Urinary bladder (tissue), 4 donors: ENCODE measurements around the gene PPP1R17. TPM values are rescaled to one million over a fixed set of nuclear protein-coding genes. Genes with fewer than 3 reads are reported as not detected.

Experiments used
- DNase-seq: peaks from one replicate; pipeline ENCODE4 v3.0.0-alpha.2; 2015; ENCODE audit errors: extremely low spot score
- H3K27ac ChIP-seq: one replicate; pipeline ENCODE4 v1.5.1; 2013; ENCODE audit warnings: low read depth, mild to moderate bottlenecking, moderate library complexity
- H3K36me3 ChIP-seq: one replicate; pipeline ENCODE4 v1.6.1; 2013; ENCODE audit warnings: mild to moderate bottlenecking, moderate library complexity; ENCODE audit not compliant: insufficient read depth
- H3K4me1 ChIP-seq: one replicate; pipeline ENCODE4 v1.6.1; 2013; ENCODE audit warnings: mild to moderate bottlenecking, moderate library complexity; ENCODE audit not compliant: insufficient read depth
- H3K4me3 ChIP-seq: one replicate; pipeline ENCODE4 v1.5.1; 2013; ENCODE audit warnings: low read depth, low read length
- WGBS: extraction: QIAGEN DNeasy Blood & Tissue Kit; methylation state at CpG from one replicate; pipeline ENCODE4 v1.1.7; 2013; 5-methylcytosine and 5-hydroxymethylcytosine counted together
- polyA plus RNA-seq: library from polyadenylated mRNA; stranded (reverse); fragments of 200-250 nt; gene quantifications from one replicate; pipeline ENCODE4 v1.2.3, GENCODE V29; 2013
- total RNA-seq: library from RNA; depleted of rRNA; stranded (reverse); fragments of >200 nt; gene quantifications from one replicate; pipeline ENCODE4 v1.2.3, GENCODE V29; 2014
- donor health status: healthy with polysubstance abuse.
- donor health status: healthy.

PPP1R17 gene
- total and polyA plus RNA-seq, 2 donors = not detected

DNA sequence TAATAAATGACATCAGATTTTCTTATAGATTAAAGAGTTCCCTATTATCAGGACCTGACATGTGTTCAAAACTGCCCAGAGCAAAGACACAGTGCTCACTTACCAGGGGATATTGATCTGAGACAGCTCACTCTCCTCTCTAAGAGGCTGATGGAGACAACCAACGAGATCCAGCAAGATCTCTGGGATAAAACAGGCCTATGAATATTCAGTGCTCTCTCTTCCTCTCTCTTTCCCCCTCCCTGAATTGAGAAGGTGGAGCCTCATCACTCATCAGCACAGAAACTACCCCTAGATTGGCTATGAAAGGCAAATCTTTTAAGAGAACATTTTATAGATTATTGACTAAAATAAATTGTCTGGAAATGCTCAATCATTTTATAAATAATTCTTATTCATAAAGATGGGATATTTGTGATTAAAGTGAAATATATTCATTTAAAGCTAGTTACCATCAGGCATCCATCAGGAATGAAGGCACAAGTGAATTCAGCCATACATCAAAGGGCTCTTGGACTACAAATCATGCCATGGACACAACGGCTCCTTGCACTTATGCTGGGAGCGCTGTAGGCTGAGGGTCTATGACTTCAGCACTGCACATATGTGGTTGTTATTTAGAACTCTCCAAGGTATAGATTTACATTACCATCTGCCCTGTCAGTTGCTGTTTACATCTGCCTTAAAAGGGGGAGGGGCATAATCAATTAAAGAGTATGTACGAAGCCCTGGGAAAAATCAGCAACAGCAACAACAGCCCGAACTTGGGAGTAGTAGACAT lies 3.4 kb upstream of the PPP1R17 start:
- Histone ChIP-seq H3K4me1 (no peaks in the 10 kb centered on the region), H3K36me3 (no peaks in the 10 kb centered on the region), H3K27ac (no peak overlapping the region), H3K4me3 (no peak overlapping the region)
- DNase-seq = no peak
- WGBS = 54% methylated on average over 5 of the region's 5 CpGs

DNA sequence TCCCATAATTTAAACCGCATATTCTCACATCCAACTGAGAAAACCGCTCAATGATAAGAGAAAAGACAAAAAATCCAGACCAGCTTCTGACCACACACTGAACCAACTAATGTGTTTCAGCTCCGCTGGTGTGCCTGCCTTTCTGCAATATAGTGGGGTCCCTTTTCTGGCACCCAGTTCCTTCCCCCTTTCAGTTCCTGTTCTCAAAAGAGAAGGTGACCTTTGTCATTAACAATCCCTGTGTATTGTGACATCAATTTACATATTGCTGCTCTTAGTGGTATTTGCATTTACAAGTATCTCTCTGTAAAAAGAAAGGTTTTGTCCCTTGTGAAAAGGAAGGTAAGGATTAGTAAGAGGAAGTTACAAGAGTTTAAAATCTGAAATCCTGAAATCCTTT lies 1.4 kb downstream of the PPP1R17 start:
- H3K27ac ChIP-seq = no peak overlapping the region
- H3K4me3 ChIP-seq = no peak overlapping the region
- H3K4me1 ChIP-seq = no peaks in the 10 kb centered on the region
- WGBS = 62% methylated on average over 3 of the region's 3 CpGs
- DNase-seq = no peak
- H3K36me3 ChIP-seq = no peaks in the 10 kb centered on the region

DNA sequence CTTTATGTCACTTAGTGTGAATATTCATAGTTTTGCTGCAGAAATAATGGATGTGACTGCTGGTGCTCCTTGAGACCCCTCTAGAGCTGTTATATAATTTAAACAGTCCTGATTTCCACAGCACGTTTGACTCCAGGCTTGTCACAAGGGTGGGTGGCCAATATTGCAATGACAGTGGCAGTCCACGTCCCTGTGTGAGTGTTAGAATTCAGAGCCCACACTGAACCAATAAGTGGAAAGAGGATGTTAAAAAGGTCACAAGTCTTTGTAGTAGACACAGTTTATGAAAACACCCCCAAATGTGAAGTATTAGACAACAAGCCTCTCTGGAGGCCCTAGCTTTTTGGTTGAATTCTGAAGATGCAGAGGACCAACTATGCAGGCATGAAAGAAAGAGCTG lies 2.0 kb downstream of the PPP1R17 start:
- H3K27ac ChIP-seq = no peak overlapping the region
- WGBS = 41% methylated on average over 2 of the region's 2 CpGs
- H3K4me3 ChIP-seq = no peak overlapping the region
- H3K36me3 ChIP-seq = no peaks in the 10 kb centered on the region
- no peaks in the 10 kb centered on the region for H3K4me1 ChIP-seq
- DNase-seq = no peak

DNA sequence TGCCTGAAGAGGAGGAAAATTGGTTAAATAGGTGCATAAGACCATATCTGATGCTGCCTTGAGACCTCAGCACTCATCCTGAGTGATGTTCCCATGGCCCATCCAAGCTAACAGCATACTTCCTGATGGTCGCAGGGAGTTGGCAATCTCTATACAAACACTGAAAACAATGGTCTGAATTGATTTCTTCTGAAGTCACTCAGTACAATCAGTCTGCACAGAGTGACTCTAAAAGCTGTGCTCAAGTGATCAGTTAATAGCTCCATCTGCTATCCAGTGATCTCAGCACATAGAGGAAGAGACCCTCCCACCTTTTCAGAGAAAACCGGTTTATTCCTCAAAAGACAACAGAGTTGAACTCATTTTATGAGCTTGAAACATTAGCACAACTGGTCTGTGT lies 3.9 kb downstream of the PPP1R17 start:
- WGBS = 61% methylated on average over 2 of the region's 2 CpGs

DNA sequence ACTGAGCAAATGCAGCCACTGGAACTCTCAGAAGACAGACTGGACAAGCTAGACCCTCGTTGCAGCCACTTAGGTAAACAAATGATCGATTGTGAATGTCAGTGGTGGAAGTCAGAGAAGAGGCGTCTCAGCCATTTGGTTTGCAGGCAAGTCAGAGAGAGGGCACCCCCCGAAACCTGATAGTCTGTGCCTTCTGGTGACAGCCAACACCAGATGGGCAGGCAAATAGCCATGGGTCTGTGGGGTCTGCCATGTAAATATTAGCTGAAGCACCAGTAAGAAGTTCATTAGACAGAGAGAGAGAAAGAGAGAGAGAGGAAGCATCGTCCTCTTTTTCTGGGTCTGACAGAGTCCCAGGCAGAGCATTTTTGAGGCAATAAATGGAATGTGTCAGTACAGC lies 5.4 kb downstream of the PPP1R17 start:
- DNase-seq = no peak
- no peak overlapping the region for H3K4me3 ChIP-seq
- H3K36me3 ChIP-seq = no peaks in the 10 kb centered on the region
- H3K4me1 ChIP-seq = no peaks in the 10 kb centered on the region
- no peak overlapping the region for H3K27ac ChIP-seq
- WGBS = 35% methylated on average over 5 of the region's 5 CpGs

More for the DNA sequence above, 3.9 kb downstream of the PPP1R17 start:
- no peak overlapping the region for H3K27ac ChIP-seq
- no peak overlapping the region for H3K4me3 ChIP-seq
- no peaks in the 10 kb centered on the region for H3K36me3 ChIP-seq
- no peak for DNase-seq
- H3K4me1 ChIP-seq = no peaks in the 10 kb centered on the region

DNA sequence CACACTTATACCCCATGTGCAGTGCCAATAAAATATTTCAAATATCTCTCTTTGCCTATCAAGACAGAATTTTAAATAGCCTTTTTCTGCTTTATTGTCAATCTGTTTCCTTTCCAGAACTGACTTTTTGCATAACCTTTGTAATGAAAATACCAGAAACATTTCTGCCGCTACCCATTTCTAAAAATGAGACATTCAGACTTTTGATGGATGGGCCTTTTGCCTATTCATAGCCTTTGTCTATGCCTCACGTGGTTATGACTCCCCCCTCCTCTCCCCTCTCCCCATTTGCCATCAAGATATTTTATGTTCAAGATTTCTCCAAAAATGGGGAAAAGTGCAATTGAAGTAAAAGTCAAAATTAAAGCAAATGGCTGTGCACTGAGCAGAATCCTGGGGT lies 5.9 kb downstream of the PPP1R17 start:
- Histone ChIP-seq H3K27ac (no peak overlapping the region), H3K4me1 (no peaks in the 10 kb centered on the region), H3K36me3 (no peaks in the 10 kb centered on the region), H3K4me3 (no peak overlapping the region)
- DNase-seq = no peak
- 61% methylated on average over 2 of the region's 2 CpGs for WGBS

DNA sequence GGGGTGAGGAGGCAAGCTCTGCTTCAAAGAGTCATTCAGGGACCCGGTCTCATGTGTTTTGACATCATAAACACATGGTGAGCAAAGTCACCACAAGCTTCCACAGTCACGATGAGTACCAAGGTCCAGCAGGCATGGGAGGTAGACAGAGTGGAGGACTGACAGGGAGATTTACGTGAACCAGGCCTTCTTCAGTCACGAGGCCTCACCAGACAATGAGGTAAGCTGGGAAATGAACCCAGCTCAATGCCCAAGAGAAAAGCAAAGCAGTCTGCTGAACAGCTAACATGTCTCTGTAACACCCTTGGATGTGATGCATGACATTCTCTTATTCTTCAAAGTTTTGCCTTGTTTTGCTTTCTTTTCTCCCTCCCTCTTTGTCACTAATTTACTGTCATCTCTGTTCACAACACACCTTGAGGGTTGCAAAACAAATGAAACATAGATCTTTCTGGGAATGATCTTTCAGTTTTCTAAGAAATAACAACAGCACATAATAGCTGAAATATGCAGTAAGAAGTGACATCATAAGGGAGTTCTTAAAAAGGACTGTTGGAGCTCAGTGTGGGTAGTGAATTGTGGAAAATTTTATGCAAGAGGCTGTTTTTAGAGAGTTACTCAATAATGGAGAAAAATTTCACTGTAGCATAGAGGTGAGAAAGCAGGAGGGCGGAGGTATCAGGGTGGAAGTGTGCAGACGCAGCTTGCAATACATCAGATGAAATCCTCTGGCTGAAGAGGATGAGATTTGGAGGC lies 9.0 kb downstream of the PPP1R17 start:
- H3K4me1 ChIP-seq = no peaks in the 10 kb centered on the region
- no peak for DNase-seq
- H3K27ac ChIP-seq = no peak overlapping the region
- WGBS = 60% methylated on average over 6 of the region's 6 CpGs
- no peak overlapping the region for H3K4me3 ChIP-seq
- no peaks in the 10 kb centered on the region for H3K36me3 ChIP-seq

DNA sequence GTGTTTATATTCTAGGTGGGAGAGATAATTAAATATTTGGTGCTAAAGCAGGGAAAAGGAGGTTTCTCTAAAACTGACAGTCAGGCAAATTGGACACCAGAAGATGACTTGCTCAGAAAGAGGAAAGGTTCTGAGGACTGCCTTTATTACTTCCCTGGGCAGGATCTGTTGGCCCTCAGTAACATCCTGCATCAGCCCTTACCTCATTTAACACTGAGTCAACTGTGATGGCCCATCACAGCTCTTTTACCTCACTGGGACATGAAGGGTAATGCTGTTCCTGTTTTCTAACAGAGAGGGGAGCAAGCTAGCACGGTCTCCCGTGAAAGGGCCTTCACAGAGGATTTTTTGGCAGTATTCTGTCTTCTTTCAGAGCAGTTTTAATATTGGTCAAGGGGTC lies 12.0 kb downstream of the PPP1R17 start:
- H3K4me3 ChIP-seq = no peak overlapping the region
- no peak overlapping the region for H3K27ac ChIP-seq
- no peak for DNase-seq
- WGBS = 54% methylated on average over 2 of the region's 2 CpGs
- H3K4me1 ChIP-seq = no peaks in the 10 kb centered on the region
- H3K36me3 ChIP-seq = no peaks in the 10 kb centered on the region

DNA sequence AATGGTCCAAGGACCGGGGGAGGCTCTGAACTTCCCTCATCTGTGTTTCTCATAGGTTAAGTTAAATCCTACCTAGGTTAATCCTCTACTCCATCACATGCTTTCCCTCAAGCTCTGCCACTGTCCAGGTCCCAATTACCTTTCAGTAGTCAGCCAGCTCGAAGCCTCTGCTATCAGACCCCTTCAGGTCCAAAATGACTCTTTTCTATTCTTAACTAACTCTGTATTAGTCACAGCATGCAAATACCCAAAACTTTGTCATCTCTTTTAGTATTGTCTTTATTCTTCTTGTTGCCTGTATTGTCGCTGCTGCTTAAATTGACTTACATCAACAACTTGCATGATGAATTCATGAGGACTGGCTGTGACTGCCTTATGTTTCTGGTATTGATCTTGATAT lies 15.3 kb downstream of the PPP1R17 start:
- Histone ChIP-seq H3K36me3 (no peaks in the 10 kb centered on the region), H3K4me3 (no peak overlapping the region), H3K27ac (no peak overlapping the region), H3K4me1 (no peaks in the 10 kb centered on the region)
- DNase-seq = no peak
- WGBS = 81% methylated on average over 3 of the region's 3 CpGs

DNA sequence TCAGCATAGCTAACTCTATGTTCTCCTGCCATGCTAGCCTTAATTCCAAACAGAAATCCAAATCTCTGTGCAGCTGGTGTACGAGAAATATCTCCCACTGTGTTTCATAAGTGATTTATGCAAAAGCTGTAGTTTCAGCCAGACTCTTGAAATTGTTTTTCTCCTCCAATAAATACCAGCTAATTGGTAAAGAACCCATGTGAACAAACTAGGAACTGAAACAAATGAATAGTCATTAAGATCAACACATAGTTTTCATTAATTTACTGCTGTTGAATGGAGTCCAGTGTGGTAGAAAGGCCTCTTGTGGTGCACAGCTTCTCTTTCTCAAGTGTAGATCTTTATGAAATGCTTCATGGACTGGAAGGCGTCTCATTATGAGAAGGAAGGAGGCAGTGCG lies 18.4 kb downstream of the PPP1R17 start:
- DNase-seq = no peak
- H3K36me3 ChIP-seq = no peaks in the 10 kb centered on the region
- H3K4me1 ChIP-seq = no peaks in the 10 kb centered on the region
- no peak overlapping the region for H3K4me3 ChIP-seq
- WGBS = 87% methylated on average over 3 of the region's 3 CpGs
- no peak overlapping the region for H3K27ac ChIP-seq

DNA sequence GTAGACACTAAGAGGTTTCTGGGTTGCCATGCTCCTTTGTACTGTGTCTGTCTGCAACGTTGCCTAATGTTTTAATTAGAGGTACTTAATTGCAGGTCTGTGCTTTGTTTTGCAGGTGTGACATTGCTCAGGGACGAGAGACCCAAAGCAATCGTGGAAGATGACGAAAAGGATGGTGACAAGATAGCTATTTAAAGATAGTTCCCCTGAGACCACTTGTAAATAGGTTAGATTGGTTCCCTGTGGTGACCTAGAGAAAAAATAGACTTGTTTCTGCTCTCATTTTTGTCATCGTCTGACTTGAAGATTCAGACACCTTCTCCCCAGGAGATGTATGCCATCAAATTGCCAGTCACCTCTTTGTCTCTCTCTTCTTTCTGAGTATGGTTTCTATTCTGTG lies 20.1 kb downstream of the PPP1R17 start:
- DNase-seq = no peak
- 38% methylated on average over 5 of the region's 5 CpGs for WGBS
- H3K4me3 ChIP-seq = no peak overlapping the region
- no peaks in the 10 kb centered on the region for H3K36me3 ChIP-seq
- no peak overlapping the region for H3K27ac ChIP-seq
- H3K4me1 ChIP-seq = no peaks in the 10 kb centered on the region

DNA sequence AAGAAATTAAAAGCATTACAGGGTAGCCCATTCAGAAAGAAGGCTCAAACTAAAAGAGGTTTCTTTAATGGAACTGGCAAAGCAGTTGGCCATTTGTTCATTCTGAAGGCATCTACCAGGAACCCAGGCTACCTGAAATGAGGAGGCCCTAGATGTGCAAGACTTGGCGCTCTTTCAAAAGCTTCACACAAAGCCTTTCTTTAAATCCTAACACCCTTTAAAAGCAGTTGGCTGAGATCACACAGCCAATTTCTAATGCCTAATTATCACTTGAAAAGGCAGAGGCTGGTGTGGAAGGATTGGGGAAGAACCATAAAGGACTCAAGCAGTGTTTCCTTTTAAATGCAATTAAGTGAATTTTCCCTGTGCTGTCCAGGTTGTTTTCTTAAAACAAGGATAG lies 23.2 kb downstream of the PPP1R17 start:
- no peak overlapping the region for H3K27ac ChIP-seq
- no peak overlapping the region for H3K4me3 ChIP-seq
- WGBS = 48% methylated on average over 1 of the region's 1 CpG
- DNase-seq = no peak
- no peaks in the 10 kb centered on the region for H3K36me3 ChIP-seq
- H3K4me1 ChIP-seq = no peaks in the 10 kb centered on the region

DNA sequence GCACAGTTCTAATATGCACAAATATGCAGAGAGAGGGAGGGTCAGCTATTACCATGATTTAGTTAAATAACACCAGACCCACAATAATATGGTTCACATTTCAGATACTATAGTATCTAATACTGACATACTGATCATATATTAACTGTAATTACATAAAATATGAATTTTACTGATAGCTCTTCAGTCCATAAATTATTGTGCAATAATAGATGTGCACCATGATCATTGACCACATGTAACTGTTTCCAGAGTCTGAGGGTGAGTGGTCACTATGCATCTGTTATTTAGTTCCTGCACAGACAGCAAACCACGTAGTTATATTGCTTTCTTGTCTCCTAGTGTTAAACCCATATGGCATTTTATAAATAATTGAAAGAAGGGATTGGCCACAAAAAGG lies 29.3 kb downstream of the PPP1R17 start:
- H3K4me1 ChIP-seq = no peaks in the 10 kb centered on the region
- H3K27ac ChIP-seq = no peak overlapping the region
- WGBS = 44% methylated on average over 1 of the region's 1 CpG
- H3K4me3 ChIP-seq = no peak overlapping the region
- DNase-seq = no peak
- no peaks in the 10 kb centered on the region for H3K36me3 ChIP-seq

DNA sequence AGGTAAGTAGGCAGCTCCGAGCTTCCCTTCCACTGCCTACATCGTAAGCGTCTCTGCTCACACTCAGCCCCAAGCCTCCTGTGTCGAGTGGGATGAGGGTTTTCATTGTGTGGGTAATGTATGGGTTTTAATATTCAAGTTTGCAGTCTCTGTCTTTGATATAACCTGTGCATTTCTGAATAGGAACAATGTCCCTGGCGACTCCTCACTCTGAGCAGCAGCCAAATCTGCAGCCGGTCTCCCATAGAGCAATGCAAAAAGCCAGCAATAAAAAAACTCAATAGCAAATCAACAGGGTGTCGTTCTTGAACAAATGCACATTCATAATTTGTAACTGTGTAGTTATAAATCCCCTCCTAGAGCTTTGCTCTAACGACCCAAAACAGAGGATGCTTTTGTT lies 33.4 kb downstream of the PPP1R17 start:
- Histone ChIP-seq H3K4me3 (no peak overlapping the region), H3K27ac (no peak overlapping the region), H3K4me1 (no peaks in the 10 kb centered on the region), H3K36me3 (no peaks in the 10 kb centered on the region)
- 73% methylated on average over 8 of the region's 8 CpGs for WGBS
- DNase-seq = no peak
